ENCODE results near the gene TAMM41. TPM values are rescaled to one million over a fixed set of nuclear protein-coding genes. Genes with fewer than 3 reads are reported as not detected.

Gene TAMM41
- total RNA-seq, 1 experiment from 2014 or later: 24.3 TPM

DNA sequence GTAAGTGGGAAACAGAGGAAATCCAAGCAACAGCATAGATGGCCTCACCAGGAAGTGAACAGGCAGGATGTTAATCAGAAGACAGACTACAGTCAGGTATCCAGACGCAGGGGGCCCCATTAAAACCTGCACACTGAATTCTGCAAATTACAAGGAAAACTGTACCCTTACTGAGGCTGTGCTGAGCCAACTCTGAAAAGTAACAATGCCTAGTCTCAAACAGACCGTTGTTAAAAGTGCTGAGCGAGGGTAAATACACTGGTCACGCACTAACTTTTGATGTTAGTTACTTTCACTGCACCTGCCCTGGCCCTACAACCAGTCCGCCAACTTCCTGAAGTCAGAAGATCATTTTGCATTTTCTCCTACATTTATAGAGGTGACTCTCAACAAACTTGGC is 1.0 kb downstream of the TAMM41 start:
- Mint-ChIP-seq H3K27ac (no peak overlapping the region), H3K4me3 (peak overlapping the region; percentile 100), H3K27me3 (ENCODE audit: low read depth) (peaks cover 19% of the 10 kb centered on the region), H3K4me1 (peaks cover 20 to 21% of the 10 kb centered on the region in 2 experiments), H3K36me3 (ENCODE audit: insufficient read depth in 1 of 3, low read depth in 3 of 3) (peaks cover 15 to 36% (median 29%) of the 10 kb centered on the region in 3 experiments), H3K9me3 (peaks cover 0 to under 1% of the 10 kb centered on the region in 2 experiments; a peak in 2 of 5 replicates)
- H3K4me1 ChIP-seq (ENCODE audit: insufficient read depth, low read length): no peaks in the 10 kb centered on the region
- H3K27ac ChIP-seq (ENCODE audit: insufficient read length, low read depth, low read length): no peak overlapping the region
- H2AK5ac ChIP-seq (ENCODE audit: insufficient read length, low read length): no peak overlapping the region
- H3T11ph ChIP-seq (ENCODE audit: low read length): no peak overlapping the region
- H2BK5ac ChIP-seq (ENCODE audit: insufficient read length, low read length): no peak overlapping the region
- no peak for DNase-seq
- no peaks in the 10 kb centered on the region for H3K79me1 ChIP-seq (ENCODE audit: insufficient read depth, low read depth, low read length, poor library complexity, severe bottlenecking)
- H2AFZ ChIP-seq (ENCODE audit: low read length): no peak overlapping the region
- no peak overlapping the region for H4K91ac ChIP-seq (ENCODE audit: insufficient read length, low read depth, low read length)
- no peak overlapping the region for H3K18ac ChIP-seq (ENCODE audit: insufficient read length, low read depth, low read length)
- no peak overlapping the region for H4K5ac ChIP-seq (ENCODE audit: insufficient read length, low read depth, low read length)
- H3K23ac ChIP-seq (ENCODE audit: insufficient read length, low read depth, low read length): no peak overlapping the region
- H2BK15ac ChIP-seq (ENCODE audit: low read depth, low read length): no peak overlapping the region
- no peak overlapping the region for H4K8ac ChIP-seq (replicated peaks; ENCODE audit: insufficient read length, low read depth, low read length)
- no peak overlapping the region for H3K4ac ChIP-seq (ENCODE audit: low read depth, low read length)
- no peak overlapping the region for H2BK12ac ChIP-seq (ENCODE audit: insufficient read length, low read depth, low read length)
- no CpG with 5 or more reads among the region's 5 CpGs for WGBS (ENCODE audit: extremely low coverage, insufficient read length, low lambda C conversion rate)
- H3K79me2 ChIP-seq (ENCODE audit: insufficient read depth, low read length): no peaks in the 10 kb centered on the region
- peak overlapping the region; percentile 99 for H3K4me2 ChIP-seq (ENCODE audit: insufficient read depth, insufficient read length, low read length)
- no peak overlapping the region for H2BK120ac ChIP-seq (ENCODE audit: low read depth, low read length, poor library complexity, severe bottlenecking)
- TF ChIP-seq CTCF (conservative IDR thresholded peaks at IDR 0.05): no peak
- peaks cover 1% of the 10 kb centered on the region for H3K9me3 ChIP-seq (ENCODE audit: control insufficient read depth, low read depth, low read length)
- H3K14ac ChIP-seq (ENCODE audit: insufficient read depth, low read length): no peak overlapping the region
- H3K56ac ChIP-seq (ENCODE audit: insufficient read length, low read depth, low read length): no peak overlapping the region
- H3K27me3 ChIP-seq (ENCODE audit: insufficient read depth, low read length): no peaks in the 10 kb centered on the region; the same call in 1 of the 2 replicates
- peak overlapping the region; percentile 20 for H3K9ac ChIP-seq (ENCODE audit: extremely low read depth, insufficient read length, low read length)
- no peak overlapping the region for H2BK20ac ChIP-seq (ENCODE audit: low read depth, low read length, poor library complexity, severe bottlenecking)
- H3K23me2 ChIP-seq (ENCODE audit: insufficient read length, low read depth, low read length, poor library complexity, severe bottlenecking): peaks cover 11% of the 10 kb centered on the region
- H4K20me1 ChIP-seq (ENCODE audit: control insufficient read depth, insufficient read depth, insufficient read length): no peaks in the 10 kb centered on the region
